Natural killer cell (primary cell): ENCODE measurements around the gene SLC25A10. TPM values are rescaled to one million over a fixed set of nuclear protein-coding genes. Genes with fewer than 3 reads are reported as not detected.

Source experiments
- ATAC-seq, 3 donors: fragments of 150-1000 bp in 2 of 3; fragments of 200-7000 bp in 1 of 3; cut with Tn5 transposase; 1 replicate in 1 of 3; 2 replicates in 2 of 3; pipeline ENCODE4 v1.10.0; 2021; ENCODE audit warnings: mild to moderate bottlenecking in 2 of 3, moderate library complexity in 2 of 3
- DNase-seq, 2 donors: peaks; one replicate each; pipeline versions ENCODE4 v3.0.0 to v3.0.0-alpha.2; 2013 to 2021; ENCODE audit warnings: mixed read lengths in 1 of 2
- H3K27ac ChIP-seq: one replicate; pipeline ENCODE4 v1.5.1; 2013; ENCODE audit warnings: mild to moderate bottlenecking, low read length
- H3K27me3 ChIP-seq: one replicate; pipeline ENCODE4 v1.6.1; 2013; ENCODE audit warnings: low read length; ENCODE audit not compliant: control insufficient read depth, insufficient read depth
- H3K36me3 ChIP-seq: one replicate; pipeline ENCODE4 v1.6.1; 2013; ENCODE audit warnings: low read length; ENCODE audit not compliant: control insufficient read depth, insufficient read depth
- H3K4me1 ChIP-seq: one replicate; pipeline ENCODE4 v1.6.1; 2013; ENCODE audit warnings: low read length; ENCODE audit not compliant: control insufficient read depth, insufficient read depth
- H3K4me3 ChIP-seq: one replicate; pipeline ENCODE4 v1.5.1; 2013; ENCODE audit warnings: low read length
- H3K9me3 ChIP-seq: one replicate; pipeline ENCODE4 v1.6.1; 2013; ENCODE audit warnings: low read length; ENCODE audit not compliant: control insufficient read depth, insufficient read depth
- H3K27ac Mint-ChIP-seq, 2 donors: one replicate each; pipeline ENCODE4 v1.8.0; 2022; ENCODE audit warnings: mild to moderate bottlenecking in 2 of 2, mixed read lengths in 2 of 2, moderate library complexity in 1 of 2
- H3K27me3 Mint-ChIP-seq, 2 donors: one replicate each; pipeline ENCODE4 v1.8.0; 2022; ENCODE audit warnings: low read depth in 2 of 2, mixed read lengths in 2 of 2
- H3K36me3 Mint-ChIP-seq: one replicate; pipeline ENCODE4 v1.8.0; 2022; ENCODE audit warnings: mixed read lengths
- H3K4me1 Mint-ChIP-seq, 2 donors: one replicate each; pipeline ENCODE4 v1.8.0; 2022; ENCODE audit warnings: mixed read lengths in 2 of 2
- H3K4me3 Mint-ChIP-seq: one replicate; pipeline ENCODE4 v1.8.0; 2022; ENCODE audit warnings: mild to moderate bottlenecking, moderate library complexity, mixed read lengths
- H3K9me3 Mint-ChIP-seq, 2 donors: one replicate each; pipeline ENCODE4 v1.8.0; 2022; ENCODE audit warnings: mixed read lengths in 2 of 2
- CTCF ChIP-seq: fragments of 200-600 bp; IDR thresholded peaks from one replicate; pipeline ENCODE4 v1.8.0; 2022; ENCODE audit warnings: antibody characterized with exemption
- WGBS: methylation state at CpG from one replicate; pipeline ENCODE4 v1.1.7; 2013; ENCODE audit warnings: missing lambda C conversion rate; ENCODE audit not compliant: insufficient coverage; 5-methylcytosine and 5-hydroxymethylcytosine counted together
- intact Hi-C: fragments of 100-400 bp; cut with micrococcal nuclease; formaldehyde crosslinking; loops from one replicate; pipeline ENCODE4 v1.14.2; 2022
- total RNA-seq, 4 donors: library from RNA; stranded (reverse); fragments of 120-200 nt in 1 of 4; gene quantifications; one replicate each; pipeline versions ENCODE4 v1.2.3 to v1.2.4, GENCODE V29; 2013 to 2022

The SLC25A10 gene
- total RNA-seq, 3 donors from 2014 or later (not counting 1 experiment from before 2014, with no cell fraction given), result 5.7 to 6.3 (median 5.8) TPM

GRCh38 chr17:81715107-81715871 lies 3.2 kb downstream of the SLC25A10 start:
- H3K36me3 ChIP-seq, result no peaks in the 10 kb centered on the region
- Mint-ChIP-seq H3K27me3 (no peaks in the 10 kb centered on the region), H3K27ac (no peak overlapping the region), H3K4me1 (peaks cover 14 to 26% of the 10 kb centered on the region in 2 donors), H3K9me3 (no peaks in the 10 kb centered on the region), H3K4me3 (no peak overlapping the region), H3K36me3 (no peaks in the 10 kb centered on the region)
- H3K4me1 ChIP-seq, result peaks cover 26% of the 10 kb centered on the region
- DNase-seq, result no peak
- intact Hi-C loops, result no loop called here
- 96% methylated on average over 32 of the region's 32 CpGs for whole genome bisulfite sequencing
- no peaks in the 10 kb centered on the region for H3K9me3 ChIP-seq
- no peak overlapping the region for H3K27ac ChIP-seq
- no peak for ATAC-seq
- TF ChIP-seq CTCF, result no peak
- no peak overlapping the region for H3K4me3 ChIP-seq
- no peaks in the 10 kb centered on the region for H3K27me3 ChIP-seq

DNA sequence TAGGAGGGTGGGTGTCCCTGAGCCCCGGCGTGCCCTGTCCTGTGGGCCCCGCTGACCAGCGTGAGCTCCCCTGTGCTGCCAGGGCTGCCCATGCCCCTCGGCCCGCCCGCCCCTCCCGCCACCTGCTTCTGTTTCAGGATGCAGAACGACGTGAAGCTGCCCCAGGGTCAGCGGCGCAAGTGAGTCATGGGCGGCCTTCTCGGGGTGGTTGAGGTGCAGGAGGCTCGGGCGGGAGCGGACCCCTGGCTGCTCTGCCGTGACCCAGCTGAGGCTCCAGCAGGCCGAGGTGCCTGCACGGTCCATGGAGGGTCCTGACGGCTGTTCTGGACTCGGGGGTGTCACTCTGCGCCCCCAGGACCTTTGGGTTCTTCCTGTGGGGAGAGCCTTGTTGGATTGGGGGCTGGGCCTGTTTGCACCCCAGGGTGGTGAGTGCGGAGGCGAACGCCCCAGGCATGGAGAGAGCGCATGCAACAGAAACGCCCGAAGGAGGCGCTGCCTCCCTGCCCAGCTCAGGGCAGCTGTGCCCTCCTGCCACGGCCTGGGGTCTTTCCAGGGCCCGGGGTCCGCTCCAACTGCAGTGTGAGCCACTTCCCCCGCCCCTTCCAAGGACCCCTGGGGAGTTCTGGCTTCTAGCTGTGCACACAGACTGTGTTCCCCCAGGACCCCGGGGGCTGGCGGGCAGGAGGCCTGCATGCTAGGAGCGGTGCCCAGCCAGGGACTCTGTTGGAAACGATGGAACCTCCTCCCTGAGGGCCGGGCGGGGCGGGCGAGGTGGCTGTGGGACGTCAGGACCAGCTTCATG lies 4.0 kb downstream of the SLC25A10 start:
- peaks cover 18% of the 10 kb centered on the region for H3K4me1 ChIP-seq
- Mint-ChIP-seq H3K27me3 (no peaks in the 10 kb centered on the region), H3K36me3 (no peaks in the 10 kb centered on the region), H3K4me3 (no peak overlapping the region), H3K27ac (no peak overlapping the region), H3K4me1 (peaks cover 7 to 19% of the 10 kb centered on the region in 2 donors), H3K9me3 (no peaks in the 10 kb centered on the region)
- WGBS, result 96% methylated on average over 43 of the region's 43 CpGs
- no peak for ATAC-seq
- no peak overlapping the region for H3K4me3 ChIP-seq
- no peak overlapping the region for H3K27ac ChIP-seq
- intact Hi-C loops, result no loop called here
- H3K9me3 ChIP-seq, result no peaks in the 10 kb centered on the region
- no peaks in the 10 kb centered on the region for H3K27me3 ChIP-seq
- no peaks in the 10 kb centered on the region for H3K36me3 ChIP-seq
- TF ChIP-seq CTCF, result no peak
- peak in 1 of 2 donors; percentile 3 for DNase-seq

- H3K9me3 ChIP-seq, result no peaks in the 10 kb centered on the region
- intact Hi-C loops, result no loop called here
- whole genome bisulfite sequencing, result 96% methylated on average over 12 of the region's 12 CpGs
Observed at GRCh38 chr17:81716674-81716996, 4.6 kb downstream of the SLC25A10 start.

More at GRCh38 chr17:81716674-81716996, 4.6 kb downstream of the SLC25A10 start:
- no peaks in the 10 kb centered on the region for H3K27me3 ChIP-seq
- TF ChIP-seq CTCF, result no peak
- no peak for DNase-seq
- no peak overlapping the region for H3K27ac ChIP-seq
- H3K4me1 ChIP-seq, result peaks cover 12% of the 10 kb centered on the region
- no peak overlapping the region for H3K4me3 ChIP-seq
- Mint-ChIP-seq H3K27ac (no peak overlapping the region), H3K9me3 (no peaks in the 10 kb centered on the region), H3K27me3 (no peaks in the 10 kb centered on the region), H3K4me1 (peaks cover 6 to 13% of the 10 kb centered on the region in 2 donors), H3K36me3 (no peaks in the 10 kb centered on the region), H3K4me3 (no peak overlapping the region)
- no peak for ATAC-seq
- H3K36me3 ChIP-seq, result no peaks in the 10 kb centered on the region
